ENCODE measurements around the gene ANKLE2. TPM values are rescaled to one million over a fixed set of nuclear protein-coding genes. Genes with fewer than 3 reads are reported as not detected.

The ANKLE2 gene
- polyA plus RNA-seq, 1 of the 3 experiments (the other 2 are of a cell fraction): 55.1 TPM

GRCh38 chr12:132687211-132688164, 74.1 kb downstream of the ANKLE2 start, which contains the start of the genes POLE and PXMP2 (continued):
- peak; percentile 93 for TF ChIP-seq PBX3 (IDR thresholded peaks at IDR 0.05)
- TF ChIP-seq ZBTB33 (IDR thresholded peaks at IDR 0.05; ENCODE audit: borderline replicate concordance, low read depth): peak; percentile 97
- TF ChIP-seq TEAD4 (IDR thresholded peaks at IDR 0.05; ENCODE audit: borderline replicate concordance, insufficient read depth): no peak
- peak; percentile 55; the same call in 1 of the 2 replicates for TF ChIP-seq TAF1 (IDR thresholded peaks at IDR 0.05; ENCODE audit: borderline replicate concordance, low read depth, low read length)
- TF ChIP-seq CHD2 (IDR thresholded peaks at IDR 0.05; ENCODE audit: low read length, partially characterized antibody): peak; percentile 99
- no peak for TF ChIP-seq CTCF (IDR thresholded peaks at IDR 0.05)
- no peak for TF ChIP-seq SMC3 (IDR thresholded peaks at IDR 0.05; ENCODE audit: low read depth, low read length)
- 0 out of 2 replicates have a peak, but pooled peaks have one; percentile 7 for TF ChIP-seq REST (IDR thresholded peaks at IDR 0.05; ENCODE audit: low read depth, low read length)
- TF ChIP-seq ELF1 (IDR thresholded peaks at IDR 0.05): 0 out of 2 replicates have a peak, but pooled peaks have one; percentile 28
- TF ChIP-seq RCOR1 (IDR thresholded peaks at IDR 0.05; ENCODE audit: low read length): peak; percentile 49; the same call in 1 of the 2 replicates
- peak; percentile 53; the same call in 1 of the 2 replicates for TF ChIP-seq YY1 (IDR thresholded peaks at IDR 0.05; ENCODE audit: low read depth)

Data from SK-N-SH (cell line).